HEK293 (cell line): Measurements from ENCODE around the gene PHLDB3.
A peak's percentile ranks its signal among the peaks of the same experiment; 100 is the strongest.

Source experiments
- AEBP2 ChIP-seq: fragments of 450-650 bp; formaldehyde crosslinking; IDR thresholded peaks from 2 replicates; pipeline ENCODE4 v1.5.1; 2016; ENCODE audit warnings: missing biosample characterization, missing genetic modification characterization, borderline replicate concordance
- INSM2 ChIP-seq: fragments of 450-650 bp; formaldehyde crosslinking; IDR thresholded peaks from 2 replicates; pipeline ENCODE4 v1.5.1; 2016; ENCODE audit warnings: missing biosample characterization, missing genetic modification characterization
- MZF1 ChIP-seq: fragments of 450-650 bp; formaldehyde crosslinking; IDR thresholded peaks from 2 replicates; pipeline ENCODE4 v1.5.1; 2017; ENCODE audit warnings: missing biosample characterization, missing genetic modification characterization, borderline replicate concordance
- OVOL3 ChIP-seq: fragments of 450-650 bp; formaldehyde crosslinking; IDR thresholded peaks from 2 replicates; pipeline ENCODE4 v1.5.1; 2016; ENCODE audit warnings: missing biosample characterization, missing genetic modification characterization
- SCRT1 ChIP-seq: fragments of 450-650 bp; formaldehyde crosslinking; IDR thresholded peaks from 2 replicates; pipeline ENCODE4 v1.5.1; 2016; ENCODE audit warnings: missing biosample characterization, missing genetic modification characterization, borderline replicate concordance
- ZBTB10 ChIP-seq: fragments of 450-650 bp; formaldehyde crosslinking; IDR thresholded peaks from 2 replicates; pipeline ENCODE4 v1.5.1; 2016; ENCODE audit warnings: missing biosample characterization, missing genetic modification characterization
- ZFHX2 ChIP-seq: fragments of 450-650 bp; formaldehyde crosslinking; conservative IDR thresholded peaks from 2 replicates; pipeline ENCODE4 v1.5.1; 2016; ENCODE audit warnings: missing biosample characterization, missing genetic modification characterization
- ZFP41 ChIP-seq: fragments of 450-650 bp; formaldehyde crosslinking; IDR thresholded peaks from 2 replicates; pipeline ENCODE4 v1.5.1; 2016; ENCODE audit warnings: missing biosample characterization, missing genetic modification characterization, borderline replicate concordance
- ZNF157 ChIP-seq: fragments of 450-650 bp; formaldehyde crosslinking; IDR thresholded peaks from 2 replicates; pipeline ENCODE4 v1.5.1; 2016; ENCODE audit warnings: missing biosample characterization, missing genetic modification characterization
- ZNF19 ChIP-seq: fragments of 450-650 bp; formaldehyde crosslinking; IDR thresholded peaks from 2 replicates; pipeline ENCODE4; 2016; ENCODE audit warnings: missing biosample characterization, missing genetic modification characterization, low read depth
- ZNF266 ChIP-seq: fragments of 450-650 bp; formaldehyde crosslinking; IDR thresholded peaks from 2 replicates; pipeline ENCODE4 v1.5.1; 2016; ENCODE audit warnings: missing biosample characterization, missing genetic modification characterization, low read depth
- ZNF274 ChIP-seq, 2 experiments: fragments of 200-500 bp in 1 of 2; fragments of 450-650 bp in 1 of 2; sonication (Bioruptor generic) in 1 of 2; formaldehyde crosslinking in 1 of 2; IDR thresholded peaks; 2 replicates each; pipeline versions ENCODE4 v1.5.1 to v1.6.1; 2014 to 2016; ENCODE audit warnings: borderline replicate concordance in 1 of 2, inconsistent platforms in 1 of 2, low read length in 1 of 2, missing biosample characterization in 1 of 2, missing genetic modification characterization in 1 of 2
- ZNF324 ChIP-seq: fragments of 450-650 bp; formaldehyde crosslinking; IDR thresholded peaks from 2 replicates; pipeline ENCODE4 v1.5.1; 2016; ENCODE audit warnings: missing biosample characterization, missing genetic modification characterization
- ZNF398 ChIP-seq: fragments of 450-650 bp; formaldehyde crosslinking; IDR thresholded peaks from 2 replicates; pipeline ENCODE4 v1.5.1; 2017; ENCODE audit warnings: missing biosample characterization, missing genetic modification characterization
- ZNF404 ChIP-seq: fragments of 450-650 bp; formaldehyde crosslinking; IDR thresholded peaks from 2 replicates; pipeline ENCODE4 v1.5.1; 2017; ENCODE audit warnings: missing biosample characterization, missing genetic modification characterization
- ZNF48 ChIP-seq: fragments of 450-650 bp; formaldehyde crosslinking; IDR thresholded peaks from 2 replicates; pipeline ENCODE4 v1.5.1; 2016; ENCODE audit warnings: missing biosample characterization, missing genetic modification characterization
- ZNF513 ChIP-seq: fragments of 450-650 bp; IDR thresholded peaks from 2 replicates; pipeline ENCODE4 v1.5.1; 2018; ENCODE audit warnings: missing biosample characterization, missing genetic modification characterization
- ZNF548 ChIP-seq: fragments of 450-650 bp; formaldehyde crosslinking; IDR thresholded peaks from 2 replicates; pipeline ENCODE4 v1.5.1; 2016; ENCODE audit warnings: missing biosample characterization, missing genetic modification characterization
- ZNF596 ChIP-seq: fragments of 450-650 bp; IDR thresholded peaks from 2 replicates; pipeline ENCODE4 v1.5.0; 2018; ENCODE audit warnings: missing biosample characterization, mild to moderate bottlenecking, missing genetic modification characterization, moderate library complexity
- ZNF600 ChIP-seq: fragments of 450-650 bp; formaldehyde crosslinking; IDR thresholded peaks from 2 replicates; pipeline ENCODE4 v1.5.1; 2016; ENCODE audit warnings: missing biosample characterization, missing genetic modification characterization
- ZNF639 ChIP-seq: fragments of 450-650 bp; formaldehyde crosslinking; IDR thresholded peaks from 2 replicates; pipeline ENCODE4 v1.5.1; 2016; ENCODE audit warnings: missing biosample characterization, missing genetic modification characterization
- ZNF747 ChIP-seq: fragments of 450-650 bp; formaldehyde crosslinking; IDR thresholded peaks from 2 replicates; pipeline ENCODE4 v1.5.1; 2016; ENCODE audit warnings: missing biosample characterization, missing genetic modification characterization
- ZNF768 ChIP-seq: fragments of 450-650 bp; formaldehyde crosslinking; IDR thresholded peaks from 2 replicates; pipeline ENCODE4 v1.5.1; 2018; ENCODE audit warnings: missing biosample characterization, mild to moderate bottlenecking, missing genetic modification characterization
- ZNF776 ChIP-seq: fragments of 450-650 bp; formaldehyde crosslinking; IDR thresholded peaks from 2 replicates; pipeline ENCODE4 v1.5.0; 2017; ENCODE audit warnings: missing biosample characterization, missing genetic modification characterization, borderline replicate concordance
- ZNF792 ChIP-seq: fragments of 450-650 bp; formaldehyde crosslinking; IDR thresholded peaks from 2 replicates; pipeline ENCODE4 v1.5.1; 2016; ENCODE audit warnings: missing biosample characterization, missing genetic modification characterization
- ZNF837 ChIP-seq: fragments of 450-650 bp; formaldehyde crosslinking; IDR thresholded peaks from 2 replicates; pipeline ENCODE4 v1.5.1; 2016; ENCODE audit warnings: missing biosample characterization, missing genetic modification characterization
- ZSCAN4 ChIP-seq: fragments of 450-650 bp; formaldehyde crosslinking; IDR thresholded peaks from 2 replicates; pipeline ENCODE4 v1.5.1; 2017; ENCODE audit warnings: missing biosample characterization, missing genetic modification characterization

The PHLDB3 gene

GRCh38 chr19:43463381-43464133, 41.0 kb downstream of the PHLDB3 start (continued):
- TF ChIP-seq ZNF639 (tag by site-specific recombination) (peak; percentile 64), ZNF266 (tag by site-specific recombination) (no peak), ZNF837 (tag by site-specific recombination) (no peak), ZSCAN4 (no peak), ZNF324 (tag by site-specific recombination) (peak; percentile 42; the same call in 1 of the 2 replicates), ZNF157 (no peak), ZNF768 (tag by site-specific recombination) (no peak), ZNF404 (tag by site-specific recombination) (no peak), AEBP2 (no peak), ZNF548 (no peak), ZBTB10 (peak; percentile 63), OVOL3 (tag by site-specific recombination) (no peak), ZNF600 (tag by site-specific recombination) (peak; percentile 88), INSM2 (tag by site-specific recombination) (no peak), ZNF596 (tag by site-specific recombination) (no peak), MZF1 (tag by site-specific recombination) (no peak), ZNF776 (tag by site-specific recombination) (no peak), ZFP41 (tag by site-specific recombination) (no peak), ZNF513 (tag by site-specific recombination) (no peak), ZNF792 (no peak; the same call in 1 of the 2 replicates), ZNF398 (no peak), ZNF747 (tag by site-specific recombination) (no peak), ZNF274 (IDR thresholded peaks at IDR 0.05; ENCODE audit: low read length) (no peak), ZNF274 (tag by site-specific recombination; IDR thresholded peaks at IDR 0.05; ENCODE audit: borderline replicate concordance) (no peak), ZNF48 (tag by site-specific recombination) (no peak), SCRT1 (no peak), ZFHX2 (tag by site-specific recombination) (peak; percentile 85), ZNF19 (tag by site-specific recombination) (no peak)
